Fibroblast of the conjunctiva (primary cell): ENCODE data around the gene XPO6.

Source experiments
- DNase-seq: peaks from one replicate; pipeline ENCODE4 v3.0.0-alpha.2; 2010; ENCODE audit warnings: low read depth

The XPO6 gene

GRCh38 chr16:28183484-28183883 lies 28.3 kb downstream of the XPO6 start:
- no peak for DNase-seq

DNA sequence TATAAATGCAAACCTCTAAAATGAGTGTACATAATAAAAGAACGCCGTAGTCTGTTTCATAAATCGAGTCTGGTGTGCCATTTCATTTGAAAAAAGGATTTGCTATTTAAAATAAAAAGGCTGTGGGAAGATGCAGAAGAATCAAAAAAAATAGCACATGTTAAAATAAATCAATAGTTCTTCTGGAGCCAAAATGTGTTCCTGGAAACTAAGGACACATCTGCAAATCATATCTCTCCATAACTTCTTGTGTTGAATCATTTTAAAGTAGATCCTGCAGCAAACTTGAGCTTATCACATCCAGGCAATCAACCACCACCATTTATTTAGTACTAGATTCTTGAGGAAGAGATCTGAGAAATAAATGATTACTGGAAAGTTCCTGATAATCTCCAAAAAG lies 29.0 kb downstream of the XPO6 start:
- no peak for DNase-seq

GRCh38 chr16:28182183-28182582 lies 29.6 kb downstream of the XPO6 start:
- no peak for DNase-seq

GRCh38 chr16:28181515-28181914 lies 30.2 kb downstream of the XPO6 start:
- peak; percentile 77 for DNase-seq

- DNase-seq = no peak
These were observed 30.9 kb downstream of the XPO6 start for GRCh38 chr16:28180655-28181460.

DNA sequence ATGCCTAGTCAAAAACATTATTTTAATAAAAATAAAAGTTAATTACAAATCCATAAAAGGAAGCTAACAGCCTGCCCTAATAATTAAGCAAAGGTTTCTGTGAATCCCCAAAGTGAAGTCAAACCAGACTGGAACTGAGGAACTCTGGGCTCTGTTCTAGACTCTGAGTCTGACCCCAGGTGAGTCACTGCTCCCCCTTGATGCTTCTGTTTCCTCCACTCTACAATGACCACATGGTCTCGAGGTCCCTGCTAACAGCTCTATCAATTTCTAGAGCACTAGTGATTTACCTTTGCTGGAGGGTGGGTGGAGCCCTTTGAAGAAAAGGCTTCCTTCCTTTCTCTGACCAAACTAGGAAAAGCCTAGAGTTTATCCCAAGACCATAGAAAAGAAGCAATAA lies 32.4 kb downstream of the XPO6 start:
- DNase-seq = no peak

DNA sequence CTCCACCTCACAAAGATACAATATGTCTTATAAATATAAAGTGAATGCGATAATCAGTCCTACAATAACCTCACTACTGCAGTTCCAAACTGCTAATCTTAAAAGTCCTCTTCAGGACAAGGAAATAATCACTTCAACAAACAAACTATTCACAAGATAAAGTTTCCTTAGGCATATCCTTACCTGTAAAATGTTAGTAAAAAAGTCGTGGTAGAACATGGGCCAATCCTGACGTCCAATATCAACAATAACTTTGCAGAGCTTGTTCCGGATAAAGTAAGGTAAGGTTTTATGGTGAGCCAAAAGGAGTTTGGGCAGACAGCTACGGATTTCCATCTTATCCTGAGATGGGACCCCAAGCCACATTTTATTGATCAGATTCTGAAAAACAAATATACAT lies 36.0 kb downstream of the XPO6 start:
- no peak for DNase-seq

- DNase-seq = no peak
These were observed 39.4 kb downstream of the XPO6 start for GRCh38 chr16:28172336-28172735.

- DNase-seq = no peak
These were observed 39.9 kb downstream of the XPO6 start for GRCh38 chr16:28171816-28172215.

DNA sequence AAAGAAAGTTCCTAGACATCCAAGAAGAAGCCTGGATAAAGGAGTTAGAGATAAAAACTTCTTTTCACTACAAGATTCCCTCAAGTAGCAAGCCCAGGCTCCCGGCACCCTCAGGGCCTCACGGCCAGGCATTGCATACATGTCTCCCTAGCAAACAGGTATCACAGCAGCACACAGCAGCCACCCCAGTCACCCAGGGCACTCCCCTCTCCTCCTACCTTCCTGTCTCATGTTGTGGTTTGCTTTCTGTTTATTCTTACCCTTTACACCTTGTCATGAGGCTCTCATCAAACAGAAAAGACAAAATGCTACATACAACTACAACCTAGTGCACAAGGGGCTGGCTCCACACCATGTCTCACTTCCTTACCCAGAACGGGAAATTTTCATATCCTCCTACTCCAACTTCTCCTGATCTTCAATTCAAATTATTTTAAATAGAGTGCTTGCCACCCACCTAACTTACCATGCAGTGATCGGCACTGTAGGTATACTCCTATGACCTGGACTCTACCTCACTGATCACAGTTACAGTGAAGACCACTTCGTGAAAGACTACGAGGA lies 42.7 kb downstream of the XPO6 start:
- DNase-seq = no peak

- DNase-seq = no peak
These were observed 44.0 kb downstream of the XPO6 start for GRCh38 chr16:28167730-28168129.

GRCh38 chr16:28167221-28167620 lies 44.5 kb downstream of the XPO6 start:
- no peak for DNase-seq

GRCh38 chr16:28166394-28167208 lies 45.2 kb downstream of the XPO6 start:
- DNase-seq = no peak

GRCh38 chr16:28165598-28165997 lies 46.2 kb downstream of the XPO6 start:
- DNase-seq = no peak

DNA sequence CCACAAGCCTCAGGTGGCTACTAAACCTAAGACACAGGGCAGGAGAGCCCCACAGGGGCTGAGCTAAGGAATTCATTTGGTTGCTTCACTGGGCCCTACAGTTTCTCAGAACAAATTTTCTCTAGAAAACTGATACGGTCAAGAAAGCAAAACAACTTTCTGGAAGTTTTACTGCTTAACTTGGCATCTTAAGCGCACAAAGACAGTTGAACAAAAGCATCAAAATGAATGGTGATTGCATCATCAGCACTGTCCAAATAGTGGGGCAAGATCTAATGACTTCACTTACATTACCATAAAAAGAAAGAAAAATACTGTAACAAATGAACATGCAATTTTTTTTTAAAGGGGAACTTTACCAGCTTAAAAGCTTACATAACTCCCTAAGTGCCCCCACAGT lies 47.6 kb downstream of the XPO6 start:
- DNase-seq = peak; percentile 87

- peak; percentile 33 for DNase-seq
These were observed 48.1 kb downstream of the XPO6 start for GRCh38 chr16:28163699-28164098.

GRCh38 chr16:28162326-28162877 lies 49.4 kb downstream of the XPO6 start:
- DNase-seq = no peak

- no peak for DNase-seq
These were observed 50.1 kb downstream of the XPO6 start for GRCh38 chr16:28161626-28162025.

DNA sequence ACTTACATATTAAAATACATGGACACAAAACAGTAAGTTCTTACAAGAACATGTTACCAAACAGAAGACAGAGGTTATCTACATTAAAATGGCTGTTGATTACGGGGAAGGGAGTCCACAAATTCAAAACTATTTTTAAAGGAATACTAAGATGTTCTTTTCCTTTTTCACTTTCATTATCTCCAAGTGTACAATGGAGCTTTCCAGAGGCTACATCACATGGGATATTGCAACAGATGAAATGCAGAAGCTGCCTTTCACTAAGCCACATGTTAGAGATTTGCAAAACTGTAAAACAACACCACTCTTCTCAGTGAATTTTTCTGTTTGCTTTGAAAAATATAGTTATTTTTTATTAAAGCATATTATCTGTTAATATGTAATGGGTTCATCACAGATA lies 53.6 kb downstream of the XPO6 start:
- peak; percentile 57 for DNase-seq

DNA sequence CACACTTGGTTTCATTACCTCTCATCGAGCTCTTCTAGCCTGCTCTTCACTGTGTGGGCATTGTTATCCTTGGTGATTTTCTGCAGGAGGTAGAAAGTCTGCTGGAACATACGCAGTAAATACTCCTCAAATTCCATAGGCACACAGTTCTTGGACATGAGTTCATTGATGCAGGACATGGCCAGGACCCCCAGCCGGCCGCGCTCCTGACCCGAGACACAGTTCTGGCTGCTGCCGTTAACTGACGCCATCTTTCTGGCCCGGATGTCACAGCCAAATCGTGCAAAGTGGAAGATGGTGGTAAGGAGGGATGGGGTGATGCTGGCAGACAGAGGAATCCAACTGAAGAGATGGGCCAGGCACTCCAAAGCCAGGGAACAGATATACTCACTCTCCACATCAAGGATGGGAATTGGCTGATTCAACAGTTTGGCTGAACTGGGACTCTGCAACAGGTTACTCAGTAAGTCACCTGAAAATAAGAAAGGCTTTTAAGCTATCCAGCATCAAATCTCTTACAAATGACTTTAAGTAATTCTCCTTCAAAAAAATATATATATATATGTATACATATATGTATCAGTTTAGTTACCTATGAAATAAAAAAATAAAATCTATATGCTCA lies 55.6 kb downstream of the XPO6 start:
- no peak for DNase-seq

DNA sequence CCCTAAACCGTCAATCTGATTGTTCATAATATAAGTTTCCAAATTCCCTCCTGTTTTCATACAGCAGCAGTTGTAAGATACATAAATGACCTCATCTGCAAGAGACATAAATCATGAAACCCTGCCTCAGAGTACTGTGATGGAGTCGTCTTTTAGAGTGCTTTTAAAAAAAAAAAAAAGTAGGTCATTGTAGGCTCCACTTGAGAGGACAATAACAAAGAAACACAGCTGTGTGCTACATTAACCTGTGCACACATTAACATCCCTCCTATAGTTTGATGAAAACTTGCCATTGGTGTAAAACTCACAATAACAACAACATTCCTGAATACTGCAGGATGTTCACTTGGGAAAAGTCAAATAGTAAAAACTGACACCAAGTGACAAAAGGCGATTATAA lies 56.5 kb downstream of the XPO6 start:
- DNase-seq = no peak

- DNase-seq = no peak
These were observed 60.6 kb downstream of the XPO6 start for GRCh38 chr16:28151180-28151579.
